GM21576 (cell line): Measurements from ENCODE around the gene PPAN.

Source experiments
- ATAC-seq: cut with Tn5 transposase; IDR thresholded peaks from one replicate; pipeline ENCODE4 v1.9.1; 2021; ENCODE audit warnings: mild to moderate bottlenecking, moderate library complexity; ENCODE audit not compliant: unreplicated experiment

PPAN gene

DNA sequence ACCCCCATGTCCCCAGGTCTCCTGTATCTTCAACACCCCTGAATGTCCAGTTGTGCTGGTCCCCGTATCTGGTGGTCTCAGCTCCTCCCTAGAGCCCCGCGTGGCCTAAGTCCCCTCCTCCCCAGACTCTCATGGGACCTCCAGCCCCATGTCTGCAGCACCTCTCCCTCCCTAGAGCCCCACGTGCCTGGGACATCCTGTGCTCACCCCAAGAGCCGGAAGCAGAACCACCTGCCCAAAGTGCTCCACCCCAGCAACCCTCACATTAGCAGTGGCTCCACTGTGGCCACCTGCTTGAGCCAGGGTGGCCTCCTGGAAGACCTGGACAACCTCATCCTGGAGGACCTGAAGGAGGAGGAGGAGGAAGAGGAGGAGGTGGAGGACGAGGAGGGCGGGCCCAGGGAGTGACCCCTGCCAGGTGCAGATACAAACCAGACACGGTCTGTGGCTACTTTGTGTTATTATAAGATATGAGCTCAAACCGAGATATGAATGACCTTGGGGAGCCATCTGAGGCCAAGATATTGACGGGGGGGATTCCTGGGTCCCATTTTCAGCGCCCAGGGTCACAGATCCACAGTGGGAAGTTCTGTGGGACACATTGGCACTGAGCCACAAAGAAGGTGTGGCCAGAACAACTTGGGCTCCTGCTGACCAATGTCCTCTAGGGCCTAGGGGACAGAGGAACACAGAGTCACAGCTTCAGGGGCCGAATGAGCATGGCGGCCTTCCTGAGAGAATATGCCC is 14.1 kb upstream of the PPAN start:
- no peak for ATAC-seq

DNA sequence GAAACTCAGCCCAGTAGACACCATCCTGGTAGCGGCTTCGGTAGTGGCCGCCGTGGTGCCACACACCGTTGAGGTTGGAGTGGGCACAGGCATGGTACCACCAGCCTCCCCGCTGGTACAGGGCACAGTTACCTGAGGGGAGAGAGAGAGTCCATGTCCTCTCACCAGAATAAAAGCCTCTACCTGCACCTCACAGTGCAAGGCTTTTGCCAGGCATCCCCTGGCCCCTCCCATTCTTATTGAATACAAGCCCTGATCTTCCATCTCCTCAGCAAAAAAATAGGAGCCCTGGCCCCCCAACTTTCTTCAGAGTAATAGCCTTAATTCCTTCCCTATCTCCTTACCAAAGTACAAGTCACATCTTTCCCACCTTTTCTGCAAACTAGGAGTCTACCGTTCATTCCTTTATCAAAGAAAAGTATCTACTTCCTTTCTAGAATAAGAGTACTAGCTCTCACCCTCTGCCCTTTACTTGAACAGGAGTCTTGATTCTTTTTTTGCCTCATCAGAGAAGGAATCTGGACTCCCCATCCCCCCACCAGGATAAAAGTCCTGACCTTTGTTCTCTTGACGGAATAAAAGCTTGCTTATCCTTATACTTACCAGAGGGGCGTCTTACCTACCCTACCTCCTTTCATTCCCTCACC is 13.4 kb upstream of the PPAN start:
- no peak for ATAC-seq

DNA sequence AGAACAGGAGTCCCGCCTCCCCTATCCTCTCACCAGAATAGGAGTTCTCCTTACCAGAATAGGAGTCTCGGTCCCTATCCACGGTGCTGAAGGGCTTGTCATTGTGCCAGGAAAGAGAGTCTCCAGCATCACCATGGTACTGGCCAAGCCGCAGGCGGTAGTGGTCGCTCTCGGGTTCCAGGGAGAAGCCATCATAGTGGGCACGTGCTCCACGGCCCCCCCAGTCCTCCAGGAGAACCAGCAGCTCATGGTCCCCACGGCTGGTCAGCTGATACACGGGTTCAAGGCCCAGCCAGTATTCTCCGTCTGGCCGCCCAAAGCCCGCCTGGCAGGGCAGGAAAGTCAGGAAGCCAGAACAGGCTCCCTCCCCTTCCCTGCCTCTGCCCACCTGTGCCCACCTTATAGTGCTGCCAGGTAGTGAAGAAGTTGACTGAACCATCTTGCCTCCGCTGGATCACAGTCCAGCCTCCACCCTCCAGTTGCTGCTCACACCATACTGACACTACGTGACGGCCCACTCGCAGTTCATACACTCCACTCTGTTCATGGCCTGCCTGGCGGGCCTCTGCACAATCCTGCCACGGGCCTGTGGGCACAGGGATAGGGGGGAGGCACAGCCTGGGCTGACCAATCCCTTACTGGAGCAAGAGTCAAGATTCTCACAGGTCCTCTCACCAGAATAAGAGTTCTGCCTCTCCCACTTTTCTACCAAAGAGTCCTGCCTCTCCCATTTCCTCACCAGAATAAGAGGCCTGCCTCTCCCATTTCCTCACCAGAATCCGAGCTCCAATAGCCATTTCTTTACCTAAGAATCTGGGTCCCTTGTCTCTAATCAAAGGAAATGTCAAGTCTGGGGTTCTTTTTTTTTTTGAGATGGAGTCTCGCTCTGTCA is 12.6 kb upstream of the PPAN start:
- no peak for ATAC-seq

DNA sequence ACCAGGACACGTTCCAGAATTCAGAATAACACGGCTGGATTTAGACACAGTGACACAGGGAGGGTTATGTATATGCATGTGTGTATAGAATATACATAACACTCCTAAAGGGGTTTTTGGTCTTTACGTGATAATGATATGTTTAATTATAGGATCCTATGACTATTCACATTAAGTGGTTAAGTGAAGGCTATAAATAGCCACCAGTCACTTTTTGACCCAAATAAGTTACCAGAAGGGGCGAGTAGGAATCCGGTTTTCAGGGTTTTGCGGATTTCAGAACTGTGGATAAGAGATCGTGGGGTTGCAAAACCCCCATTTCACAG is 10.6 kb upstream of the PPAN start:
- no peak for ATAC-seq

DNA sequence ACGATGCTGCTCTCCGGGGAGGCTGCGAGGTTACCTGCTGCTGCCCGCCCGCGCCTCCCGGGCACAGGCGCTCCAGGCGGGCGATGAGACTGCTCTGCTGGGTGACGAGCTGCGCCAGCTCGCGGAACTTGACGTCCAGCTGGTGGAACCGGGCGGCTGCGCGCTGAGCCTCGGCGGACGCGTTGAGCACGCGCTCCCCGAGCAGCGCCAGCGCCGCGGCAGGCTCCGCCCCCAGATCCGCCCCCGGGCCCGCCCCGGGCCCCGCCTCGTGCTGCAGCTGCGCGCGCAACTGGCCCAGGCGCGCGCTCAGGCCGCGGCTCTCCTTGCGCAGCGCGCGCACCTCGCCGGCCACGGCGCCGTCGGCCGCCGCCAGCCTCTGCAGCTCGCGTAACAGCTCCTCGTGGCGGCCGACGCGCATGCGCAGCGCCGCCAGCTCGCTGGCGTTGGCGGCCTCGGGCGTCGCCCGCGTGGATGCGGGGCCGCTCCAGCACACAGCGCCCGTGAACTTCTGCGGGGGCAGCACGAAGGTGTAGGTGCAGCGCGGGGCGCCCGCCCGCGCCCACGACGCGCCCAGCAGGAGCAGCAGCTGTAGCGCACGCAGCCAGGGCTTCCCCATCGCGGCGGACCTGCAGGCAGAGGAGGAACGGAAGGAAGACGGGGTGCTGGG is 10.1 kb upstream of the PPAN start:
- peak; percentile 62 for ATAC-seq

DNA sequence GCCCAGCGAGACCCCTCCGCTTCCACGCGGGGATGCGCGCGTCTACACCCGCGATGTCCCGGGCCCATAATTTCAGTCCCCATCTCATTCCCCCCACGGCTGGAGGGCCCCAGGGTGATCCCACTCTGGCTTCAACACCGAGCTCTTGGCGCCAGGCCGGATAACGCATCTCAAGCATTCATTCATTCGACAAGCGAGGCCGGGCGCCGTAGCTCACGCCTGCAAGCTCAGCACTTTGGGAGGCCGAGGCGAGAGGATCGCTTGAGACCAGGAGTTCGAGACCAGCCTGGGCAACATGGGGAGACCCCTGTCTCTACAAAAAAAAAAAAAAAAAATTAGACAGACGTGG is 9.6 kb upstream of the PPAN start:
- ATAC-seq, result no peak

DNA sequence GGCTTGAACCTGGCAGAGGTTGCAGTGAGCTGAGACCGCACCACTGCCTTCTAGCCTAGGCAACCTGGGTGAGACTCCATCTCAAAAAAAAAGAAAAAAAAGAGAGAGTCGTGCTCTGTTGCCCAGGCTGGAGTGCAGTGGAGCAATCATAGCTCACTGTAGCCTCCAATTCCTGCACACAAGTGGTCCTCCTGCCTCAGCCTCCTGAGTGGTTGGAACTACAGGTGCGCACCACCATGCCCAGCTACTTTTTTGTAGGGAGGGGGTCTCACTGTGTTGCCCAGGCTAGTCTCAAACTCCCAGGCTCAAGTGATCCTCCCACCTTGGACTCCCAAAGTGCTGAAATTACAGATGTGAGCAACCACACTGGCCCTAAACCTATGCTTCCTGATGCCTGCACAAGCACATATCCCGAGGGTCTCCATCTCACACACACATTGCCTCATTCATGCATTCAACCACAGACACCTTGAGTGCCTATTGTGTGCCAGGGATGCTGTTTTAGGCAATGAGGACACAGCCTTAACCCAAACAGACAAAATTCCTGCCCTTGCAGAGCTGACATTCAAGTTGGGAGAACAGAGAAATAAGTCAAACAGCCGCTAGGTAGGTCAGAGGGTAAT is 5.9 kb upstream of the PPAN start:
- ATAC-seq, result no peak

DNA sequence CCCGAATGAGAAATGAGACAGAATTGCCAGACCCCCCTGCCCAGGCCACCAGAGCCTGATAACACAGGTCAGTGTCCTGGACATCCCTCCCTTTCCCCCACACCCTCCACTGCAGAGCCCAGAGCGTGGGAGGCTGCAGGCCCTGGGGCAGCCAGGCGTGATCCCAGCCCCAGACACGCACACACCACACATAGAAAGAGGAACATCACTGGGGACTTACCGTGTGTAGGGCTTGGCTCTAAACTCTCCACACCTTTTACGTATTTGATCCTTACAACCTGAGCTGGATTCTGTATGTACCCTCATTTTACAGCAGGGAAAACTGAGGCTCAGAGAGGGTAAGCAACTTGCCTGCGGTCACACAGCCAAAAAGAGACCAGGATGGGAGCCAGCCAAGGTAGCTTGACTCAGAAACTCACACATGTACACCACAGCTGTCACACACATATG is 3.4 kb upstream of the PPAN start:
- peak; percentile 28 for ATAC-seq

DNA sequence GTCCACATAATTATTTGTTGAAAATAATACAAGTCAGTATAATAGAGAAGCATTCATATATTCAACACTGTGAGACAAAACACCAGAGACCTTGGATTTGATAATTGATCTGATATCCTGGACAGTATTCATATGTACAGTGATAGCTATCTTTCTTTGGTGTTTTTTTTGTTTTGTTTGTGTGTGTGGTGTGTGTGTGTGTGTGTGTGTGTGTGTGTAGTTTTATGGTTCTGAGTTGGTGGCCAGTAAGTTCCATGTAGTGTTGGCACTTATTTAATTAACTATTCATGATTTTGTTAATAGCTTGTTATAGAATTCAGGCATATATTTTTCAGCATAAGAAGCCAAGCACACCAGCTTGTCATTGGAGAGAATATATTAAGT is 2.0 kb upstream of the PPAN start:
- no peak for ATAC-seq

DNA sequence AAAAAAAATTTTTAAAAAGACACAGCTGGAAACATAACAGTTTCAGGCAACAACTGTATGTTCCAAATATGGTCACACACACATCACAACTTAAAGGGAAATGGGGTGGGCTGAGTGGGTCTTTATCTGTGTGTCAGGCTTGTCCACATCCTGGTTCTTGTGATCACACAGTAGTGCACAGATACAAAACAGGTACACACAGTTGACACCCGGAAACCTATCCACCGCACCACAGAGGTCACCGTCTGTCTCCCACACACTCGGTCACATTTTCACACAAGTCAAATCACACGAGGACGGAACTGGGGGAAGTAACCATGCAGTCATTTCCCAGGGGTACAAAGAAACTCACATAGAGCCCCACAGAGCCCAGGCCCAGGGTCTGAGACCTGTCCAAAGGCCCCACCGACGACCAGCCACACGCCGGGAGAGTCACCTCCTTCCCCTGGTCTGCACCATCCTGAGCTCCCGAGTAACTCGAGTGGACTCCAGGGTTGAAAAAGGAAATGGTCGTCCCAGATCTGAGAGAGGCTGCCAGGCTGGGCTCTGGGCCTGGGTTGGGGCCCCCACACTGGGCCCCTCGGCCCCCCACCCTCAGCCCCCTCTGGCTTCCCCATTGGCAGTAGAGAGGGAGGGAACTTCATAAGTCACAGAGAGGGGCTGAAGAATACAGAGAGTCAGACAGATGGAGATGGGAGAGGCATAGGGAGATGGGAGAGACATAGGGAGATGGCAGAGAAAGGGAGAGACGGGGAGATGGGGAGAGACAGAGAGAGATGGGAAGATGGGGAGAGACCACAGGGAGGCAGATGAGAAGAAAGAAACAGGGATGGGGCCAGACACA is 1.3 kb upstream of the PPAN start:
- peak; percentile 44 for ATAC-seq

DNA sequence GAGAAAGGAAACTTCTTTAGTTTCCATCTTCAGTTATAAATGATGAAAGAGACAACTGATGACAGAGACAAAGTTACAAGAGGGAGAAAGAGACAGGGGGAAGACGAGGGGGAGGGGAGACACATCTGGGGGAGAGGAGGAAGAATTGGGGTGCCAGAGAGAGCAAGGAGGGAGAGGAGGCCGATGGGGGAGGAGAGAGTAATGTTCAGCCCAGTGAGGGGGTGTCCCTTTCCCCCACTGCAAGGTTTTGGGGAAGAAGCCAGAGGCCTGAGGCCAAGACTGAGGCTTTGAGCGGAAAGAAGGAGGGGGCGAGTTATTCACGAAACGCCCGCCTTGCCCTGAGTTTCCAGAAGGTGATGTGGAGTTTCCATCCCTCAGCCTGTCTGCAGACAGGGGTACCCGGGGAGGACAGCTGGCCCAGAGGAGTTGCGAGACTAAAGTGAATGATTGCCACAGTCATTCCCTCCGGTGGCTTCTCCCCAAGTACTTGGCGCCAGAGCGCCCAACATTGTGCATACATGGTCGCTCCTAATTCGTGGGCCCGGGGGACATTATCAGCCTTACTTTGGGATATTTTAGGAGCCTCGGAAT is 558 bp upstream of the PPAN start:
- no peak for ATAC-seq

DNA sequence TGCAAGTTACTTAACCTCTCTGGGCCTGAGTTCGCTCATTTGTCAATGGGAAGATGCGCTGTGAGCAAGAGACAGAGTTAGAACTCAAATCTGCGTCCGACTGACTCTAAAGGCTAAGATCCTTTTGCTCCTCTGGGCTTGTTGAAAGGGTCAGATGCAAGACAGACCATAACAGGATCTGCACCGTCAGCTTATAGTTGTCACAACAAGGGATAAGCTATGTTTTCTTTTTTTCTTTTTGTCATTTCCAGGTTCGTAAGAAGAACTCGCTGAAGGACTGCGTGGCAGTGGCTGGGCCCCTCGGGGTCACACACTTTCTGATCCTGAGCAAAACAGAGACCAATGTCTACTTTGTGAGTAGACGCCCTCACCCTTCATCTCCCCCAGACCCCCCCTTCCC is 1.1 kb downstream of the PPAN start:
- ATAC-seq, result no peak

DNA sequence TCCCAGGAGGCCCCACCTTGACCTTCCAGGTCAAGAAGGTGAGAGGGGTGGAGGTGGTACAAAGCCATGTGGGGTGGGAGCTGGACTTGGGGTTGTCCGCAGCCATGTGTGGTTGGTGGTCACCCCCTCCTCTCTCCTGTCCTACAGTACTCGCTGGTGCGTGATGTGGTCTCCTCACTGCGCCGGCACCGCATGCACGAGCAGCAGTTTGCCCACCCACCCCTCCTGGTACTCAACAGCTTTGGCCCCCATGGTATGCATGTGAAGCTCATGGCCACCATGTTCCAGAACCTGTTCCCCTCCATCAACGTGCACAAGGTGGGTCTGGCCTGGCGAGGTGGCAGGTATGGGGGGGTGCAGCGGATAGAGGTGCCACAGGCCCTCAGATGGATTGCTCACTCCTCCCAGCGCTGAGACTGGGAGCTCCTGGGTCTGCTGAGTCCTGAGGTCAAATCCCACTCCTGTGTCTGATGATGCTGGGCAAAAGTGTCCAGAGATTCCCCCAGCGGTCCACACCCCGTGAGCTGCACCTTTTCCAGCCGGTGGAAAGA is 1.7 kb downstream of the PPAN start:
- no peak for ATAC-seq

DNA sequence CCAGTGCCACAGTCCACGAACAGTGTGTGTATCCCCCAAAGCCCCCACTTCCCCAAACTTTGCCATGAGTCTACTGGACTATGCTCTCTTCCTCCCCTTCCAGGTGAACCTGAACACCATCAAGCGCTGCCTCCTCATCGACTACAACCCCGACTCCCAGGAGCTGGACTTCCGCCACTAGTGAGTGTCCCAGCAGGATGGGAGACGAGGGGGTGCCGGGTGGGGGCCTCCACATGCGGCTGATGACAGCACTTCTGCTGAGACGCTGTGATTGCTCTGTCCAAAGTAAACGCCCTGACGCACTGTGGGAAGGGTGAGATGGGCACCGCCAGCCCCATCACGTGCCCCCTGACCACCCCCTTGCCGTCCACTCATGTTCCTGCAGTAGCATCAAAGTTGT is 3.4 kb downstream of the PPAN start:
- no peak for ATAC-seq

DNA sequence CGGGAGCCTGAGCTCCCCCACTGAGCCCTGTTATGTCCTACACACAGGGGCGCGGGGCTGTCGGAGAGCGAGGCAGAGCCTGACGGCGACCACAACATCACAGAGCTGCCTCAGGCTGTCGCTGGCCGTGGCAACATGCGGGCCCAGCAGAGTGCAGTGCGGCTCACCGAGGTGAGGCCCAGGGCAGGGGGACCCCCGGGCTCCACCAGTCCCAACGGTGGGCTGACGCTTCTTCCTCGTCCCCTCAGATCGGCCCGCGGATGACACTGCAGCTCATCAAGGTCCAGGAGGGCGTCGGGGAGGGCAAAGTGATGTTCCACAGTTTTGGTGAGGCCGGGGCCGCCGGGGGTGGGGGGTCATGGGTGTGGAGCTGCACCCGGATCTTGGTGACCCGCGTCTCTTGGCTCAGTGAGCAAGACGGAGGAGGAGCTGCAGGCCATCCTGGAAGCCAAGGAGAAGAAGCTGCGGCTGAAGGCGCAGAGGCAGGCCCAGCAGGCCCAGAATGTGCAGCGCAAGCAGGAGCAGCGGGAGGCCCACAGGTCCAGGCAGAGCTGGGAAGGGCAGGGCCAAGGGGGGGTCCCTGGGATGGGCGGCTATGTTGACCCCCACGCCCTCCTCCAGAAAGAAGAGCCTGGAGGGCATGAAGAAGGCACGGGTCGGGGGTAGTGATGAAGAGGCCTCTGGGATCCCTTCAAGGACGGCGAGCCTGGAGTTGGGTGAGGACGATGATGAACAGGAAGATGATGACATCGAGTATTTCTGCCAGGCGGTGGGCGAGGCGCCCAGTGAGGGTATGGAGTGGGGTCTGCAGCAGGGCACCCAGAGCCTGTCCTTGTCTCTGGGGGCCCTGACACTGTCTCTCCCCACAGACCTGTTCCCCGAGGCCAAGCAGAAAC is 4.2 kb downstream of the PPAN start:
- no peak for ATAC-seq

DNA sequence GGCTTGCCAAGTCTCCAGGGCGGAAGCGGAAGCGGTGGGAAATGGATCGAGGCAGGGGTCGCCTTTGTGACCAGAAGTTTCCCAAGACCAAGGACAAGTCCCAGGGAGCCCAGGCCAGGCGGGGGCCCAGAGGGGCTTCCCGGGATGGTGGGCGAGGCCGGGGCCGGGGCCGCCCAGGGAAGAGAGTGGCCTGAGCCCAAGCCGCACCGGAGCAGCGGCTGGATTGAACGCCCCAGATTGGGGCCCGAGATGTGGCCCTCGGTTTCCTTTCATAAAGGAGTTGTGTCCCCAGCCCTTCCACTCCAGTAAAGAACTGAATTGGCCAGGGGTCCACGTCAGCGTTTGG is 4.8 kb downstream of the PPAN start:
- no peak for ATAC-seq

DNA sequence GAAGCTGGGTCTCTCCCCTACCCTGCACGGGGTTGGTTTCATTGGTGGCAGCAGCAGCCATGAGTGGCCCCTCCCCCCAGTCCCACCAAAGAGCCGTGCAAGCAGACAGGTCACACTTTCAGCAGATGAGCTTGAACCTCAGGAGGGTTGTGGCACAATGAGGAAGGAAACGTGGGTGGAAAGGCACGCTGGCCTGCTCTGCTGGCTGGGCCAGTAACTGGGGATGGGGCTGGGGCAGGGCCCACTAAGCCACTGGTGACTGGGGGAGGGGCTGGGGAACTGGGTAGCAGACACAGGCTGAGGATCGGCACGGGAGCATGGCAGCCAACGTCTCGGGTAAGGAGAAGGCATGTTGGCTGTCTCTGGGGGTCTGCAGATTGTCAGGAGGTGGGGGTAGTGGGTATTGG is 5.2 kb downstream of the PPAN start, which contains the start of gene P2RY11:
Gene P2RY11 (plus strand): TSS at position 289 of the 407 bp plus-strand sequence. CDS start 29 bp downstream, at position 318.
- ATAC-seq, result no peak

DNA sequence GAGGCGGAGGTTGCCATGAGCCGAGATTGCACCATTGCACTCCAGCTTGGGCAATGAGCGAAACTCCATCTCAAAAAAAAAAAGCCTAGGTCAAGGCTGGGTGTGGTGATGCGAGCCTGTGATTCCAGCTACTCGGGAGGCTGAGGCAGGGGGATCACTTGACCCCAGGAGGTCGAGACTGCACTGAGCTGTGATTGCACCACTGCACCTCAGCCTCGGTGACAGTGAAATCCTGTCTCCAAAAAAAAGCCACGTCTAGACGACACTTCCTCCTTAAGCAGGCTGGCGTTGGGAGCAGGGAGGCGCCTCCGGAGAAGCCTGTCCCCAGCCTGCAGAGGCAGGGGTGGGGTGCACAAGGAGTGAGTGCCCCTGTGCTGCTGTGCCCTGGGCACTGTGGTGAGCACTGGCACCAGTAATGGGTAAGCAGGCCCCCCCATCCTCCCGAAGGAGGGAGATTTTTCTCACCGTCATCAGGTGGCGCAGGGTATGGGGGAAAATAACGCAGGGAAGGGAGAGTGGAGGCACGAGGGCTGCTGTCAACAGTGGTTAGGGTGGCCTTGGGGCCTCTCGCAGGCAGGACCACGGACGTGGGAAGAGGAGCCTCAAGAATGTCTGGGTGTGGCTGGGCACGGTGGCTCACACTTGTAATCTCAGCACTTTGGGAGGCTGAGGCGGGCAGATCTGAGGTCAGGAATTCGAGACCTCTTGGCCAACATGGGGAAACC is 6.0 kb downstream of the PPAN start:
- ATAC-seq, result no peak
